Esophagus squamous epithelium (tissue), 5 donors: ENCODE measurements around the gene MMD. TPM values are rescaled to one million over a fixed set of nuclear protein-coding genes. Genes with fewer than 3 reads are reported as not detected.
"Not testable (repeated sequence)": the region's sequence is repeated elsewhere in the genome, so short reads cannot be mapped to it uniquely, and the experiment has no call there.

Experiments
- DNase-seq: peaks from one replicate; lab custom pipeline; 2025; lab: John Stamatoyannopoulos, UW
- H3K27ac ChIP-seq, 4 donors: fragments of 200-600 bp; sonication (generic); one replicate each; pipeline ENCODE4 v1.5.1; 2016 to 2019; ENCODE audit warnings: mild to moderate bottlenecking in 1 of 4
- H3K27me3 ChIP-seq, 4 donors: fragments of 200-600 bp; sonication (generic); 1 replicate in 3 of 4; 2 replicates in 1 of 4; pipeline versions ENCODE4 v1.5.1 to v1.6.0; 2017 to 2021; ENCODE audit warnings: antibody characterized with exemption in 1 of 4
- H3K36me3 ChIP-seq, 3 donors: fragments of 200-600 bp; sonication (generic); one replicate each; pipeline ENCODE4 v1.5.1; 2016 to 2019
- H3K4me1 ChIP-seq, 3 donors: fragments of 200-600 bp; sonication (generic); one replicate each; pipeline ENCODE4 v1.5.1; 2017 to 2019
- H3K4me3 ChIP-seq, 4 donors: fragments of 200-600 bp; sonication (generic); 1 replicate in 3 of 4; 2 replicates in 1 of 4; pipeline ENCODE4 v1.5.1; 2016 to 2019; ENCODE audit warnings: mild to moderate bottlenecking in 2 of 4, moderate library complexity in 1 of 4
- H3K9me3 ChIP-seq, 3 donors: fragments of 200-600 bp; sonication (generic); one replicate each; pipeline ENCODE4 v1.5.1; 2016 to 2019
- POLR2A ChIP-seq, 4 donors: fragments of 450-650 bp; IDR thresholded peaks; one replicate each; pipeline ENCODE4 v1.6.1; 2017; ENCODE audit warnings: antibody characterized with exemption in 4 of 4, mild to moderate bottlenecking in 4 of 4, moderate library complexity in 3 of 4
- WGBS, 2 donors: methylation state at CpG; one replicate each; pipeline ENCODE4 v1.1.5; 2018; 5-methylcytosine and 5-hydroxymethylcytosine counted together
- intact Hi-C: fragments of 100-400 bp; cut with DNase I; formaldehyde crosslinking; loops from one replicate; pipeline ENCODE4 v1.15.0; 2022
- total RNA-seq, 4 donors: library from RNA; depleted of rRNA; stranded (reverse); fragments of >200 nt; gene quantifications; one replicate each; pipeline ENCODE4 v1.1.0, GENCODE V29; 2016
- TF ChIP-seq, protein P1 (sequence below), 6 experiments: fragments of 450-650 bp in 4 of 6; fragments of 200-600 bp in 2 of 6; sonication (generic) in 2 of 6; IDR thresholded peaks; one replicate each; pipeline ENCODE4 v1.5.1; 2016 to 2019; ENCODE audit warnings: antibody characterized with exemption in 6 of 6, mild to moderate bottlenecking in 4 of 6, moderate library complexity in 4 of 6
- donor health status: DM: yes; HTN: yes; CAD: no.

Gene MMD, protein sequence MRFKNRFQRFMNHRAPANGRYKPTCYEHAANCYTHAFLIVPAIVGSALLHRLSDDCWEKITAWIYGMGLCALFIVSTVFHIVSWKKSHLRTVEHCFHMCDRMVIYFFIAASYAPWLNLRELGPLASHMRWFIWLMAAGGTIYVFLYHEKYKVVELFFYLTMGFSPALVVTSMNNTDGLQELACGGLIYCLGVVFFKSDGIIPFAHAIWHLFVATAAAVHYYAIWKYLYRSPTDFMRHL
- 10 to 100 TPM in 2 of 4 donors, 1 to 10 TPM in 2; 1.3 to 14.7 (median 8.9) TPM for total RNA-seq

DNA sequence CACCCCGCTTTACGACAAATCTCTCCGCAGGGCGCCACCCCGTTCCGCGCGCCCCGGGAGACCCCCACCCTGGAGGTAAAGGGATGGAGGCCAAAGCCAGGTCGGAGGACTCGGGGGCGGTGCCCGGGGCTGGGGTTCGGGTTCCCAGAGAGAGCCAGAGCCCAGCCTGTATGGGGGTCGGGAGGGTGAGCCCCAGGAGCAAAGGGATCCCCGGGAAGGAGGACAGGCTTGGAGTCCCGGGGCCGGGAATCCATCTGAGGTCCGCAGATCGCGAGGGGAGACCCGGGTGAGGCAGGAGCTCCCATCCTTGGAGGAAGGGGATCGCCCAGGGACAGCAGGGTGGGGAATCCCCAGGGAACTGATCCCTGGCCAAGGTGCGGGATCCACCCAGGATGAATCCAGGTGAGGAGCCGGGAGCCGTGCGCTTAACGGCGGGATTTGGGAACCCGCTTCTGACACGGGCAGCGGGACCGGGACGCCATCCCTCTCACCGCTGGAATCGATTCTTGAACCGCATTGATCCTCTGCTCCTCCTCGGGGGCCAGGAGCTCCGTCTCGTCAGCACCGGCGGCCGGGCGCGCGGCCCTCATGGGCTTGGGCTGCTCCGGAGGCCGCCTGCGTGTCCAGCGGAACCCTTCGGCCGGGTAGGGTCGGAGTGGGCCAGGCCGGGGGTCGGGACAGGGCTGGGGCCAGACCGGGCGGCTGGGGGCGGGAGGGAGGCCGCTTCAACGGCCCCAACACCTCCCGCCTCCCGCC is at the start of gene MMD:
MMD (minus strand) TSS at position 657 of the 756 bp plus-strand sequence; CDS start at position 517, 140 bp downstream.
- no peaks in the 10 kb centered on the region for H3K27me3 ChIP-seq
- H3K36me3 ChIP-seq = no peaks in the 10 kb centered on the region
- peaks cover 0 to 30% (median 8%) of the 10 kb centered on the region in 3 donors for H3K4me1 ChIP-seq
- TF ChIP-seq POLR2A (IDR thresholded peaks at IDR 0.05) = peak in 1 of 4 donors; percentile 69
- TF ChIP-seq, protein P1, sequence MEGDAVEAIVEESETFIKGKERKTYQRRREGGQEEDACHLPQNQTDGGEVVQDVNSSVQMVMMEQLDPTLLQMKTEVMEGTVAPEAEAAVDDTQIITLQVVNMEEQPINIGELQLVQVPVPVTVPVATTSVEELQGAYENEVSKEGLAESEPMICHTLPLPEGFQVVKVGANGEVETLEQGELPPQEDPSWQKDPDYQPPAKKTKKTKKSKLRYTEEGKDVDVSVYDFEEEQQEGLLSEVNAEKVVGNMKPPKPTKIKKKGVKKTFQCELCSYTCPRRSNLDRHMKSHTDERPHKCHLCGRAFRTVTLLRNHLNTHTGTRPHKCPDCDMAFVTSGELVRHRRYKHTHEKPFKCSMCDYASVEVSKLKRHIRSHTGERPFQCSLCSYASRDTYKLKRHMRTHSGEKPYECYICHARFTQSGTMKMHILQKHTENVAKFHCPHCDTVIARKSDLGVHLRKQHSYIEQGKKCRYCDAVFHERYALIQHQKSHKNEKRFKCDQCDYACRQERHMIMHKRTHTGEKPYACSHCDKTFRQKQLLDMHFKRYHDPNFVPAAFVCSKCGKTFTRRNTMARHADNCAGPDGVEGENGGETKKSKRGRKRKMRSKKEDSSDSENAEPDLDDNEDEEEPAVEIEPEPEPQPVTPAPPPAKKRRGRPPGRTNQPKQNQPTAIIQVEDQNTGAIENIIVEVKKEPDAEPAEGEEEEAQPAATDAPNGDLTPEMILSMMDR (IDR thresholded peaks at IDR 0.05) = no peak
- DNase-seq = no peak
- intact Hi-C loops = no loop called here
- no peaks in the 10 kb centered on the region for H3K9me3 ChIP-seq
- WGBS, 2 donors = no CpG with 5 or more reads among the region's 62 CpGs
- peak within 1 kb of the TSS; percentile 82 to 94 (median 92) for H3K27ac ChIP-seq
- H3K4me3 ChIP-seq = peak within 1 kb of the TSS; percentile 65 to 95 (median 90)

DNA sequence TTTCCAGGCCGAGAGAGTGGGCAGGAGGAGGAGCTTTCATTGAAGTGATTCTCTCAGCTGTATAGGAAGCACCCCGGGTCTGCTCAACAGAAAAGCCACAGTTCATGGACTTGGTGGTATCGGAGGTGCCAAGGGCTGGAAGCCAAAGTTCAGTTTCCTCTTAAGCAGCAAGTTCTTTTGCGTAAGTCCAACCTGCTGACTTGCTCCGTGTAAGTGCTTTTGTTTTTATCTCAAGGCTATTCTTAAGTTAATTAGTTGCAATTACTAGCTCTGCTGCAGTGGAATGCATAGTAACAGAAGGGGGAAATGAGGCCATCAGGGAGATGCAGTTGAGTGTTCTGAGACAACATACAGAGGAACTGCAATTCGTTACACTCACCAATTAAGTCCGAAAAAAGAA is 45.0 kb upstream of the MMD start:
- TF ChIP-seq POLR2A (IDR thresholded peaks at IDR 0.05) = no peak
- TF ChIP-seq, protein P1 (IDR thresholded peaks at IDR 0.05) = no peak
- WGBS, 2 donors = 42 to 58% methylated on average over 7 of the region's 7 CpGs
- Histone ChIP-seq H3K27ac (no peak overlapping the region), H3K9me3 (no peaks in the 10 kb centered on the region), H3K4me1 (no peaks in the 10 kb centered on the region), H3K4me3 (no peak overlapping the region), H3K36me3 (no peaks in the 10 kb centered on the region), H3K27me3 (no peaks in the 10 kb centered on the region)
- no peak for DNase-seq
- intact Hi-C loops = no loop called here

DNA sequence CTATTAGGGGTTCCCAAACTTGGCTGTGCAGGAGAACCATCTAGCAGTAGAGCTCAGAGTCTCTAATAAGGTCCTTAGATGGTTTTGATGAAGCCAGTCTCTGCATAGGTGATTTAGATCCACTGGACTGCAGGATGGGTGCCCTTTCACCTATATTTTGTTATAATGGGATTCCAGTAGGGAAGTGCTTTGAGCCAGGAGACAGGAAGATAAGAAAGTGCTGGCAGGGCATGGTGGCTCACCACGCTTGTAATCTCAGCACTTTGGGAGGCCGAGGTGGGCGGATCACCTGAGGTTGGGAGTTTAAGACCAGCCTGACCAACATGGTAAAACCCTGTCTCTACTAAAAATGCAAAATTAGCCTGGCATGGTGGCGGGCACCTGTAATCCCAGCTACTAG is 44.1 kb upstream of the MMD start:
- intact Hi-C loops, H3K36me3 ChIP-seq, H3K27me3 ChIP-seq, H3K27ac ChIP-seq, DNase-seq, H3K9me3 ChIP-seq, H3K4me1 ChIP-seq, H3K4me3 ChIP-seq: not testable (repeated sequence)
- WGBS, 2 donors = 75 to 94% methylated on average over 3 to 4 of the region's 4 CpGs

DNA sequence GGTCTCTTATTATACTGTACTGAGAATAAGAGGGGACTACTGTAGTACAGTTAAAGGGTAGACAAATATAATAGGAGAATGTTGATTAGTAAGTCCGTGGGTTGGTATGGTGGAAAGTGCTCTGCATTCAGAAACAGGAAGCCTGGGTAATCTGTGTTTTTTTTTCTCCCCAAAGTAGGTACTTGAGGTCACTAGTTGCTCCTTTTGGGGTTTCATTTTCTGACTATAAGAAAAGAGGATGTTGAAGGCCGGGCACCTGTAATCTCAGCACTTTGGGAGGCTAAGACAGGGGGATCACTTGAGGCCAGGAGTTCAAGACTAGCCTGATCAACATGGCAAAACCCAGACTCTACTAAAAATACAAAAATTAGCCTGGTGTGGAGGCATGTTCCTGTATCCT is 42.0 kb upstream of the MMD start:
- WGBS, 2 donors = 37 to 52% methylated on average over 2 of the region's 2 CpGs
- intact Hi-C loops = no loop called here
- H3K4me3 ChIP-seq = no peak overlapping the region
- no peaks in the 10 kb centered on the region for H3K27me3 ChIP-seq
- no peaks in the 10 kb centered on the region for H3K9me3 ChIP-seq
- H3K4me1 ChIP-seq = no peaks in the 10 kb centered on the region
- no peak for TF ChIP-seq POLR2A (IDR thresholded peaks at IDR 0.05)
- TF ChIP-seq, protein P1 (IDR thresholded peaks at IDR 0.05) = no peak
- no peak overlapping the region for H3K27ac ChIP-seq
- no peak for DNase-seq
- no peaks in the 10 kb centered on the region for H3K36me3 ChIP-seq

DNA sequence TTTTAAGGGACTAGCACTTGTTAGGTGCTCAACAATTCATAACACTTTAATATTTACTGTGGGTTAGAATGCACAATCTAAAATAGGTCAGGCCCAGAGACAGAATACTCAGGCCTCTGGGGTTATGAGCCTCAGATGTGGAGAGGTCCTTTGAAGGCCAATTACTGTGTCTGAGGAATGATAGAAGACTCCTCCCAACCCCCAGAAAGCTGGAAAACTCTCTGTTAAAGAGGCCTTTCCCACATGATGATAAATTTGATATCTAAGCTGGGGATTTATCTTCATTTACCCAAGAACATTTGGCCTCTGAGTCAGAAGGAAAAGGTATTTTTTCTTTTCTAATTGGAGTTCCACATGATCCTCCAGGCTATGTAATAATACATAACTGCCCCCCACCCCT is 41.1 kb upstream of the MMD start:
- H3K4me3 ChIP-seq = no peak overlapping the region
- H3K4me1 ChIP-seq = no peaks in the 10 kb centered on the region
- H3K27me3 ChIP-seq = no peaks in the 10 kb centered on the region
- DNase-seq = no peak
- H3K9me3 ChIP-seq = no peaks in the 10 kb centered on the region
- no peak overlapping the region for H3K27ac ChIP-seq
- intact Hi-C loops = no loop called here
- no peaks in the 10 kb centered on the region for H3K36me3 ChIP-seq
- TF ChIP-seq POLR2A (IDR thresholded peaks at IDR 0.05) = no peak
- TF ChIP-seq, protein P1 (IDR thresholded peaks at IDR 0.05) = no peak
